Ecto neural progenitor cell (in vitro differentiated cells): ENCODE results near the gene PLXNA4.
"Not testable (repeated sequence)": the region's sequence is repeated elsewhere in the genome, so short reads cannot be mapped to it uniquely, and the experiment has no call there.

Experiments used
- DNase-seq: peaks from one replicate; pipeline ENCODE4 v3.0.0-alpha.2; 2018; ENCODE audit warnings: low spot score

PLXNA4 gene

GRCh38 chr7:132178402-132179079, 397.7 kb downstream of the PLXNA4 start:
- not testable (repeated sequence) for DNase-seq

GRCh38 chr7:132177708-132178401, 398.4 kb downstream of the PLXNA4 start:
- DNase-seq = no peak

- DNase-seq = no peak
Measured at GRCh38 chr7:132176719-132177118, 399.6 kb downstream of the PLXNA4 start.

- no peak for DNase-seq
Measured at GRCh38 chr7:132171130-132171576, 405.1 kb downstream of the PLXNA4 start.

GRCh38 chr7:132169730-132170129, 406.5 kb downstream of the PLXNA4 start:
- no peak for DNase-seq

- no peak for DNase-seq
Measured at GRCh38 chr7:132168239-132168638, 408.0 kb downstream of the PLXNA4 start.

- not testable (repeated sequence) for DNase-seq
Measured at GRCh38 chr7:132165695-132166094, 410.6 kb downstream of the PLXNA4 start.

- DNase-seq = no peak
Measured at GRCh38 chr7:132164558-132165125, 411.6 kb downstream of the PLXNA4 start.

GRCh38 chr7:132162556-132163144, 413.6 kb downstream of the PLXNA4 start:
- no peak for DNase-seq

- DNase-seq = no peak
Measured at GRCh38 chr7:132161976-132162375, 414.3 kb downstream of the PLXNA4 start.

GRCh38 chr7:132161533-132161915, 414.7 kb downstream of the PLXNA4 start:
- no peak for DNase-seq

- no peak for DNase-seq
Measured at GRCh38 chr7:132160611-132161532, 415.4 kb downstream of the PLXNA4 start.

- DNase-seq = no peak
Measured at GRCh38 chr7:132158841-132159240, 417.4 kb downstream of the PLXNA4 start.

- no peak for DNase-seq
Measured at GRCh38 chr7:132158166-132158565, 418.1 kb downstream of the PLXNA4 start.

- DNase-seq = no peak
Measured at GRCh38 chr7:132155715-132156114, 420.6 kb downstream of the PLXNA4 start.

GRCh38 chr7:132154695-132155471, 421.4 kb downstream of the PLXNA4 start:
- DNase-seq = no peak

- no peak for DNase-seq
Measured at GRCh38 chr7:132154248-132154647, 422.0 kb downstream of the PLXNA4 start.

GRCh38 chr7:132152131-132152889, 424.0 kb downstream of the PLXNA4 start:
- DNase-seq = no peak

GRCh38 chr7:132150711-132151110, 425.6 kb downstream of the PLXNA4 start:
- DNase-seq = no peak
